Measurements from ENCODE around the gene GMEB1.
"Not testable (repeated sequence)": the region's sequence is repeated elsewhere in the genome, so short reads cannot be mapped to it uniquely, and the experiment has no call there.

The GMEB1 gene, protein sequence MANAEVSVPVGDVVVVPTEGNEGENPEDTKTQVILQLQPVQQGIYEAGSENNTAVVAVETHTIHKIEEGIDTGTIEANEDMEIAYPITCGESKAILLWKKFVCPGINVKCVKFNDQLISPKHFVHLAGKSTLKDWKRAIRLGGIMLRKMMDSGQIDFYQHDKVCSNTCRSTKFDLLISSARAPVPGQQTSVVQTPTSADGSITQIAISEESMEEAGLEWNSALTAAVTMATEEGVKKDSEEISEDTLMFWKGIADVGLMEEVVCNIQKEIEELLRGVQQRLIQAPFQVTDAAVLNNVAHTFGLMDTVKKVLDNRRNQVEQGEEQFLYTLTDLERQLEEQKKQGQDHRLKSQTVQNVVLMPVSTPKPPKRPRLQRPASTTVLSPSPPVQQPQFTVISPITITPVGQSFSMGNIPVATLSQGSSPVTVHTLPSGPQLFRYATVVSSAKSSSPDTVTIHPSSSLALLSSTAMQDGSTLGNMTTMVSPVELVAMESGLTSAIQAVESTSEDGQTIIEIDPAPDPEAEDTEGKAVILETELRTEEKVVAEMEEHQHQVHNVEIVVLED

DNA sequence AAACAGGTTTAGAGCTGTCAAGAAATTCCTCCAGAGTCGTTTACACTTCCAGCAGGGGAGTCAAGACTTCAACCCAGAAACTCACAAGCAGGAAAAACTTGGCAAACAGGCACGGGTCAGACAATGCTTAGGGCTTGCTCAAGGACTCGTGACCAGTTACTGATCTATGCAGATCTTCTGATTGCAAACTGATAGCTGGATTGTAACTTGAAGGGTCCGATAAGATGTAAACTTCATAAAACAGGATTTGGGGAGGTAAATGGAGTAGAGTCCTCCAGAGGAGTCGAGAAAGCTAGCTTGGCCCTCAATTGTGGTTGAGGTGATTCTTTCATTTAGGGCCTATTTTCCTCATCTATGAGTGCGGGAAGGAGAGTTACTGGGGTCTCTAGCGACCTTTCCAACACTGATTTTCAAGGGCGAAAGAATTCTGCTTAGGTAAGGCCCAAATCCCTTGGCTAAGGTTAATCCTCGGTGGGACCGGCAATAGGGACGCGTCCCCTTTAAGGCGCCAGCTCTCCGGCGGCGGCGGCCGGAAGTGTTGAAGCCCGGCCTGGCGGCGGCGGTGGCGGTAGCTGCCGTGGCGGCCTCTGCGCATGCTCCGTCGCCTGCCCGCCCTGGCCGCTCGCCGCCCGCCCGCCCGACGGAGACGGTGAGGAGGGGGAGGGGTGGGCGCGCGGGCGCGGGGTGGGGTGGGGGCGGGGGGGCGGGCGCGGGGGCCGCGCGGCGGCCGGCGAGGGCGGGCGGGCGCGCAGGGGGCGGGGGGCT, at the start of gene GMEB1:
Gene GMEB1 (plus strand): TSS at position 594 of the 765 bp plus-strand sequence. CDS start 14,829 bp downstream, outside the sequence.
- DNase-seq, result peak; percentile 73

DNA sequence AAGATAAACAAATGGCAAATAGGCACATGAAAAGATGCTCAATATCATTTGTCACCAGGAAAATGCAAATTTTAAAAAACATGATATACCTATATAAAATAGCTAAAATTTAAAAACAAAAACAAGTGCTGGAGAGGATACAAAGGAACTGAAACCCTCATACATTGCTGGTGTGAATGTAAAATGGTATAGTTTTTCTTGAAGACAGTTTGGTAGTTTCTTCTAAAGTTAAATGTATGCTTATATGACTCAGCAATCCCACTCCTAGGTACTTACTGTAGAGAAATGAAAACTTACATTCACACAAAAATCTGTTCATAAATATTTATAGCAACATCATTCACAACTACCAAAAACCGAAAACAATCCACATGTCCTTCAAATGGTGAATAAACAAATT, 36.9 kb upstream of the GMEB1 start:
- no peak for DNase-seq

DNA sequence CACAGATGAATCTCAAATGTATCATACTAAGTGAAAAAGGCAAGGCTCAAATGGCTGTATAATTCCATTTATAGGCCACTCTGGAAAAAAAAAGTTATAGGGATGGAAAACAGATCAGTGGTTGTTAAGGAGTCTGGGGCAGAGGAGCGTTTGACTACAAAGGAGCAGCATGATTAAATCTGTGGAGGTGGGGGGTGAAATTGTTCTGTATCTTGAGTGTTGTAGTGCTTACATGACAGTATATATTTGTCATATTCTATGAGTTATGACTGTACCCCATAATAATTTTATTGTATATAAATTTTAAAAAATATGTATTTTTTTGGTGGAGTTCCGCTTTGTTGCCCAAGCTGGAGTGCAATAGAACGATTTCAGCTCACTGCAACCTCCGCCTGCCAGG, 36.0 kb upstream of the GMEB1 start:
- no peak for DNase-seq

DNA sequence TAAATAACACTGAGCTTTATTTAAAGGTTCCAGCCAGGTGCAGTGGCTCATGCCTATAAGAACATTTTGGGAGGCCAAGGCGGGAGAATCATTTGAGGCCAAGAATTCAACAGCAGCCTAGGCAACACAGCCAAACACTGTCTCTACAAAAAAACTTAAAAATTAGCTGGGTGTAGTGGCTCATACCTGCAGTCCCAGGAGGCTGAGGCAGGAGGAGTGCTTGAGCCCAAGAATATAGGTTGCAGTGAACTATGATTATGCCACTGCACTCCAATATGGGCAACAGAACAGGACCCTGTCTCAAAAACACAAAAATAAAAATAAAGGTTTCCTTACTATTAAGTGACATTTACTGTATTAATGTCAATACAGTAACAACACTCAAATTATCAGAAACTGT, 27.8 kb upstream of the GMEB1 start:
- DNase-seq, result no peak

DNA sequence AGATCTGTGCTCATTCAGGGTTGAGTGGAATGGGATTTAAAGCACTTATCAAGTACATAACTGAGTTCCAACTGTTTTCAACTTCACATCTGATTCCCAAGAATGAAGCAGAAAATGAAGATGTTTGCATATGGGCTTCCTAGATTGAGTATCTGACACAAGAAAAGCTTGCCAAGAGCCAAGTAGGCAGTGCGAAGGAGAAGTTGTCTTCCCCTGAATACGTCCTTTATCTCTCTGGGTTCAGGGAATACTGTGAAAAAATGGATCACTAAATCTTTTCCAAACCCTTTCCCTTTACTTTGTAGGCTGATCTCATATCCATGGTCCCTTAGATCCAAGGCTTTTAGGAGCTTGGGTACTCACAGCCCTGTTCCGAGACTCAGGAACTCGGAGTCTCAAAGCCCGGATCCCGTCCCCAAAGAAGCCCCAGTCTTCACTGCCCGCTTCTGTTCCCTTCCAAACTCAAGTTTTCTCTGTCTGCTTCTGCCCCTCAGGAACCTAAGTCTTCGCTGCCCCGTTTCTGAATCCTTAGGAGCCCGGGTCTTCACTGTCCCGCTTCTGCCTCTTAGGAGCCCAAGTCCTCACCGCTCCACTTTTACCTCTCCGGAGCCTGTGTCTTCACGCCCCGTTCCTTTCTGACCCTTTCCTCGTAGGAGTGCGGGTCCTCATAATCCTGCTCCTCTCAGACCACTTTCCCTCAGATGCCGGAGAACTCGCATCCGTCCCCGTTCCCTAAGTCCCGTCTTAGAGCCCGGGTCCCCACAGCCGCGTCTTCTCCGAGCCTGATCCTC, 26.3 kb upstream of the GMEB1 start:
- DNase-seq, result no peak

DNA sequence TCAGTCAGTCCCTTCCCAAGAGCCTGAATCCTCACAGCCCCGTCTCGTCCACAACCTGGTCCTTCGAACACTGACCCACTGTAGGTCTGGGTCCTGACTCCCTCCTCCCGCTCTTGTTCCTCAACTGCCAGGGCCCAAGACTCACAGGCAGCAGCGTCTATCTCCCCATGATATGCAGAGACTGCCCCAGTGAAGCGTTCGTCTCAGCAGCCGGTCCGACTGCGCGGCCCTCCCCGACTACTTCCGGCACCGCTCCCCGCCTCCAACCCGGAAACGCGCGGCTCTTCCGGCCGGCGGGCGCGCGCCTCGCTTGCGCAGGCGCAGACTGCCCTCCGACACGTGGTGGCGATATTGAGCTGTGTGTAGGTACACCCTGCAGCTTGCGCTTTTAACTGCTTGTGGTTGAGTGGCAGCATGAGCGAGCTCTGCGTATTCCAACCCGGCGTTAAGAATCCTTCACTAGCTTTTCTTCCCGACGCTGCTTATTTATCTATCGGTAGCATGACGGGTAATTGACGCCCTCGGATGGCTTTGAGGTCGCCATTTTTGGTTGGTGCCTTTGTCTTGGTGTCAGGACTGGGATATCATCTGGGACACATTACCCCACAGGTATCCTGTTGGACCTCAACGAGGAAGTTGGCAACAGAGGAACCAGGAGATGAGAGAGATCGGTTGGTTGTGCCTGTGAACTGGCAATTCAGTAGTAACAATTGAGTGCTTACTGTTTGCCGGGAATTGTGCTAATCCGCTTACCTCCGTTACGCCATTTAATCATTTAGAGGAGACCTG, 25.5 kb upstream of the GMEB1 start, which contains the start of gene TAF12:
Gene TAF12 (minus strand): TSS at position 221 of the 789 bp plus-strand sequence. CDS start 20,986 bp downstream, outside the sequence.
- peak; percentile 92 for DNase-seq

DNA sequence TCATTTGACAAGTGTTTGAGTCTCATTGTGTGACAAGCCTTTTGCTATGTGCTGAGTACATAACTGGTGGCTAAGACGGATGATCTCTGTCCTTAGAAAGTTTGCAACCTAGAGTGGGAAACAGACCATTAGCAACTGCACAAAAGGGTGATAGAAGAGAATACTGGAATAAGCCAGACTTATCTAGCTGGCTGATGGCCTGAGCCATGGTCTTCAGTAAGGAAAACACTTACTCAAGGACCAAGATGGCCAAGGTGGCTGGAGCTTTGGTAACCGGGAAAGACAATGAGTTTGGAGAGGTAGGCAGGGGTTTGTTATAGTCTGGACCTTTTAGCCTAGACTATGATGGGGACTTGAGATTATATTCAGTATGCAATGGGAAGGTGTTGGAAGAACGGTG, 24.1 kb upstream of the GMEB1 start:
- no peak for DNase-seq

DNA sequence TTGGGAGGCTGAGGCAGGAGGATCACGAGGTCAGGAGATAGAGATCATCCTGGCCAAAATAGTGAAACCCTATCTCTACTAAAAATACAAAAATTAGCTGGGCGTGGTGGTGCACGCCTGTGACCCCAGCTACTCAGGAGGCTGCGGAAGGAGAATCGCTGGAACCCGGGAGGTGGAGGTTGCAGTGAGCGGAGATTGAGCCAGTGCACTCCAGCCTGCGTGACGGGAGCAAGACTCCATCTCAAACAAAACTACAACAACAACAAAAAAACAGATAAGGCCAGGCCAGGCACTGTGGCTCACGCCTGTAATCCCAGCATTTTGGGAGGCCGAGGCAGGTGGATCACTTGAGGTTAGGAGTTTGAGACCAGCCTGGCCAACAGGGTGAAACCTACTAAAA, 23.2 kb upstream of the GMEB1 start:
- not testable (repeated sequence) for DNase-seq

DNA sequence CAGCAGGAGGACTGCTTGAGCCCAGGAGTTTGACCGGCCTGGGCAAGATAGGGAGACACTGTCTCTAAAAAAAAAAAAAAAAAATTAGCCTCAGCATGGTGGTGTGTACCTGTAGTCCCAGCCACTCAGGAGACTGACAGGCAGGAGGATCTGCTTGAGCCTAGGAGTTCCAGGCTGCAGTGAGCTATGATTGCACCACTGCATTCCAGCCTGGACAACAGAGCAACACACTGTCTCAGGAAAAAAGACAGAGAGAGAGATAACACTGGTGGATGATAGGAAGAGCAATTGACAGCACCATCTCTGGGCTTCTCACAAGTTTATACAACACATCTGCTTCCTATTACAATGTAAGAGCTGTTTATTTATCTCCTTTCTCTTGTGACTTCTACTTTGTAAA, 22.5 kb upstream of the GMEB1 start:
- no peak for DNase-seq

DNA sequence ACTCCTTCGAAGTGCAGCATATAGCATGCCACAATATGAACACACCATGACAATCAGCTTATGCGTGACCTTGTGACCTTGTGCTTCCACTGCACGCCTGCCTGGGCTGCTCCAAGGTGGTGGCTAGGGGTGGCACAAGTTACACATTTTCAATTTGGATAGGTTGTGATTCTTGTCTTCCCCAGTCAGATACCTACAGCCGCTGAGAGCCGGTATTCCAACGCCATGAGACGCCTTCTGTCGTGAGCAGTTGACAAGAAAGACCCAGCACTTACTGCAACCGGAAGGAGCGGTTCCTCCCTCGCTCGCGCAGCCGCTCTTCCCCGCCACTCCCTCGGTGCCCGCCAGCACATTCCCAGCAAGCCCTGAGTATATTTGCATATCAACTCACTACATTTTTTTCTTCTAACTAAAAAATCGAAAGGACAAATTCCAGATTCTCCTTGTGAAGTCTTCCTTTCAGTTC, 20.5 kb upstream of the GMEB1 start:
- DNase-seq, result peak; percentile 82

DNA sequence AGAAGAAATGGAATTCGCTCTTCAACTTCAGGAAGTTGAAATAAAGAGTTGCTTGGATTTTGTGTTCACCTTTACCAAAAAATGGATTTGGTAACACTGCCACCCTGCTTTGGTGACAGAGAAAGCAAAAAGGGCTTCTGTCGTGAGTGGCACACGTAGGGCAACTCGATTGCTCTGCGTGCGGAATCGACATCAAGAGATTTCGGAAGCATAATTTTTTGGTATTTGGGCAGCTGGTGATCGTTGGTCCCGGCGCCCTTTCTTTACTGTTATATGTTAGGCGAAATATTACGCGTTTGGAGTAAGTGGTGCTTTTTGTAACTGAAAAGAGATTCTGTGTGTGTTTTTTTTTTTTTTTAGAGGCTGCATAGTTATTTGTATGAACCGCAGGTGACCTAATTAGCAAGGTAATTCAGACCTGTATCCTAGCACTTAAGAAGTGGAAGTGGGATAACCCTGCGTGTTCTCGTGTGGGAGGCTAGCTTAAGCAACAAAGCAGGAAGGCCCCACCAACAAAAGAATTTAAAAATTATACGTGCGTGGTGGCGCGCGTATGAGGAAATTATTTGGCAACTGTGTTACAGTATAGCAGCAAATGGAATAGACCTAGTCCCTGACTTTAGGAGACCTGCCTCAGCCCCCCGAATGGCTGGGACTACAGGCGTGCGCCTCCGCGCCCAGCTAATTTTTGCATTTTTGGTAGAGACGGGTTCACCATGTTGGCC, 19.9 kb upstream of the GMEB1 start, which contains the start of gene RNU11:
Gene RNU11 (plus strand): TSS at position 127 of the 725 bp plus-strand sequence.
- DNase-seq, result peak; percentile 81

DNA sequence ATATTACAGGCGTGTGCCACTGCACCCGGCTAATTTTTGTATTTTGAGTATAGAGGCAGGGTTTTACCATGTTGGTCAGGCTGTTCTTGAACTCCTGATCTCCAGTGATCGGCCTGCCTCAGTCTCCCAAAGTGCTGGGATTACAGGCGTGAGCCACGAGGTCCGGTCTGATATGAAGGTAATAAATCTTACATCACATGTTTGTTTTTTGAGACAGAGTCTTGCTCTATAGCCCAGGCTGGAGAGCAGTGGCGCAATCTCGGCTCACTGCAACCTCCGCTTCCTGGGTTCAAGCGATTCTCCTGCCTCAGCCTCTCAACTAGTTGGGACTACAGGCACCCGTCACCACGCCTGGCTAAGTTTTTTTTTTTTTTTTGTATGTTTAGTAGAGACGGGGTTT, 15.5 kb upstream of the GMEB1 start:
- not testable (repeated sequence) for DNase-seq

DNA sequence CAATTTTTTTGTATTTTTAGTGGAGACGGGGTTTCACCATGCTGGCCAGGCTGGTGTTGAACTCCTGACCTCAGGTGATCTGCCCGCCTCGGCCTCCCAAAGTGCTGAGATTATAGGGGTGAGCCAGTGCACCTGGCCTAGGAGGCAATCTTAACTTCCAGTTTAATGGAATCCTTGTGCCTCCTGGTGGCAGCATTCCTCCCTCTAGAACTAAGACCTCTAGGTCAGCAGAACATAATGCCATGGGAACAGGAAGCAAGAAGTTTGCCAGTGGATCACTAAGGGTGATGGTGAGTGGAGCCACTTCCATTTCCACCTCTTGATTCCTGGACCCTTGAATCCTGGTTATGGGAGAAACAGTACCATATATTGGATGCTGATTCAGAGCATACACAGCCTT, 14.7 kb upstream of the GMEB1 start:
- not testable (repeated sequence) for DNase-seq

DNA sequence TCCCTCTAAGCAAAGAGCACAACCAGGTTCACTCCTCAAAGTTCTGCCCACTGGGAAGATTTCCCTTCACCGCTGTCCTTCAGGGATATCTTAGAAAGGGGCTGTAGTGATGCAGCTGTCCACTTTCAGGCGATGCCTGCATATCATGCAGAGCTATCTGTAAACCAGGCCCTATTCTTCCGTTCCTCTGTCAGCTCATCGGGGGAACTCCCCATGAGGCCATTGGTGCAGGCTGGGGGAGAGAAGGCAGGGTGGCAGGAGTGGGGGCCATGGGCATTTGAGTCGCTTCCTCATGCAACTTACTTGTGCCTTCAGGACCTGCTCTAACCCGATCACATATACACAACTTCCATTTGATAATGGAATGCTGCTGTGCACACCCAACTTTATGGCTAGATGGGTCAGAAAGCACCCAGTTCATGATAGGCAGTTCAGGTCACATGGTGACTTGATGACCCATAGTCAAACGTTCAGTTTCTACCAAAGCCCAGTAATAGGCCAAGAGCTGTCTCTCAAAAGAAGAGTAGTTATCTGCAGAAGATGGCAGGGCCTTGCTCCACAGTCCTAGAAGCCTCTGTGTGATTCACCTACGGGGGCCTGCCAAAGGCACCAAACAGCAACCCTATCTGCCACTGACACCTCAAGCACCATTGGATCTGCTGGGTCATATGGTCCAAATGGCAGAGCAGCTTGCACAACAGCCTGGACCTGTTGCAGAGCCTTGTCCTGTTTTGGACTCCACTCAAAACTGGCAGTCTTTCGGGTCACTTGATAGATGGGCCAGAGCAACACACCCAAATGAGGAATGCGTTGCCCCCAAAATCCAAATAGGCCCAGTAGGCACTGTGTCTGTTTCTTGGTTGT, 12.9 kb upstream of the GMEB1 start:
- DNase-seq, result not testable (repeated sequence)

DNA sequence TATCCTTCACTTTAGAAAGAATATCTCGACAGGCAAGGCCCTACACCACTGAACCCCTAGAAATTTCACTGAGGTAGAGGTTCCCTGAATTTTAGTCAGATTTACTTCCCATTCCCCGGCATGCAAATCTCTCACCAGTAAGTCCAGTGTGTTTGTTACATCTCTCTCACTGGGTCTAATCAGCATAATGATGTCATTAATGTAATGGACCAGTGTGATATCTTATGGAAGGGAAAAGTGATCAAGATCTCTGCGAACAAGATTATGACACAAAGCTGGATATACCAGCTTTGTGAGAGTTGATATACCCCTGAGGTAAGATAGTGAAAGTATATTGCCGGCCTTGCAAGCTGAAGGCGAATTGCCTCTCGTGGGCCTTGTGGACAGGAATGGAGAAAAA, 12.2 kb upstream of the GMEB1 start:
- DNase-seq, result no peak

DNA sequence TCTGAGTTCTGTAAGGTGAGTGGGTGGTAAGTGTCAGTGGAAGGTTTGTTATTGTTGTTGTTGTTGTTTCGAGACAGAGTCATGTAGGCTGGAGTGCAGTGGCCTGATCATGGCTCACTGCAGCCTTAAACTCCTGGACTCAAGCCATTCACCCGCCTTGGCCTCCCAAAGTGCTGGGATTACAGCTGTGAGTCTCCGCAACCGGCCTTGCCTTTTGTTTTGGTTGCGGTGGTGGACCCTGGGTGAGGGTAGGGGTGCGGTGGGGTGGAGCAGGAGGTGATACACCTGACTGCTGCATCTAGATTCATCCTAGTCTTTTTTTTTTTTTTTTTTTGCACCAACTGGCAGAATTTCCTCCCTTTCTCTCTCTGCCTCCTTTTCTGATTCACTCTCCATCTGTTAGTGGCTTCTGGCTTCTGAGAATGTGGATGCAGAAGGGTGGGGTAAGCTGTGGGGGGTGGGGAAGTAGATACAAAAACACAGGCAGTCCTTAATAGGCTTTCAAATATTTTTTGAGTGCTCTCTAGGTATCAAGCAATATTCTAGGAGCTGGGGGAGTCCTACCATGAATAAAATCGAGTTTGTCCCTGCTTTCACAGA, 4.6 kb upstream of the GMEB1 start:
- DNase-seq, result no peak

DNA sequence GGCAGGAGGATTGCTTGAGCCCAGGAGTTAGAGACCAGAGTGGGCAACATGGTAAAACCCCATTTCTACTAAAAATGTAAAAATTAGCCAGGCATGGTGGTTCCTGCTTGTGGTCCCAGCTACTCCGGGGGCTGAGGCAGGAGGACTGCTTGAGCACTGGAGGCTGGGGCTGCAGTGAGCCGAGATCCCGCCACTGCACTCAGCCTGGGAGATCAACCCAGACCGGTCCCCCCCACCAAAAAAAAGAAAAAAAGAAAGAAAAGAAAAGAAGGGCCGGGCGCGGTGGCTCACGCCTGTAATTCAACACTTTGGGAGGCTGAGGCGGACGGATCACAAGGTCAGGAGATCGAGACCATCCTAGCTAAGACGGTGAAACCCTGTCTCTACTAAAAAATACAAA, 1.8 kb upstream of the GMEB1 start:
- no peak for DNase-seq

DNA sequence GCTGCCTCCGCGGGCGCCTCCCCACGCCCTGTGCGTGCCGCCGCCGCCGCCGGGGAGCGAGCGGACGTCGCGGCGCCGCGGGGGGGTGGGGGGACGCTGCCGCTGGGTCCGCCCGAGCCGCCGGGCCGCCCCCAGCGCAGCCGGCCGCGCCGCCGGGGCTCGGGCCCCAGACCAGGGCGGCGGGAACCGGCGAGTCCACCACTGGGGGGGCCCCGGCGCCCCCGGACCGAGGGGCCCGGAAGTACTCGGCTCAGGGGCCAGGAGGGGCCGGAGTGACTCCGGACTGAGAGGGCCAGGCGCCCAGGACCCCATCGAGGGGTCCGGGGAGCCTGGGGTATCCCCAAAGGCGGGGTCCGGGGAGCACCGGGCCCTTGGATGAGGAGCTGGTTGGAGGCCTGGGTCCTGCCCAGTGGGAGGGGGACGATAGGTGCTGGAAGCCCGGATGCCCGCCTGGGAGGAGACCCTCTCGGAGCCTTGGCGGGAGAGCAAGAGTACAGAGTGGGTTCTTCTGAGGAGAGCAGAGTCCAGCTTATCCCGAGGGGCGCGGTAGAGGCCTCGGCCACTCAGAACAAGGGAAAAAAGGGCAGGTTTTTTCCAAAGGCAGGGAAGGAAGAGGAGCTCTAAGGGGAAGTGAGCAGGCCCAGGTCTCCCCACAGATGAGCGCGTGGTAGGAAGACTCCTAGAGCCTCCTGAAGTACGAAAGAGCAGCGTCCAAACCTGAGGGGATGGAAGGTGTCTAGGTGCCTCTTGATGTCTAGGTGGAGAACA, 556 bp downstream of the GMEB1 start:
- DNase-seq, result peak; percentile 16

DNA sequence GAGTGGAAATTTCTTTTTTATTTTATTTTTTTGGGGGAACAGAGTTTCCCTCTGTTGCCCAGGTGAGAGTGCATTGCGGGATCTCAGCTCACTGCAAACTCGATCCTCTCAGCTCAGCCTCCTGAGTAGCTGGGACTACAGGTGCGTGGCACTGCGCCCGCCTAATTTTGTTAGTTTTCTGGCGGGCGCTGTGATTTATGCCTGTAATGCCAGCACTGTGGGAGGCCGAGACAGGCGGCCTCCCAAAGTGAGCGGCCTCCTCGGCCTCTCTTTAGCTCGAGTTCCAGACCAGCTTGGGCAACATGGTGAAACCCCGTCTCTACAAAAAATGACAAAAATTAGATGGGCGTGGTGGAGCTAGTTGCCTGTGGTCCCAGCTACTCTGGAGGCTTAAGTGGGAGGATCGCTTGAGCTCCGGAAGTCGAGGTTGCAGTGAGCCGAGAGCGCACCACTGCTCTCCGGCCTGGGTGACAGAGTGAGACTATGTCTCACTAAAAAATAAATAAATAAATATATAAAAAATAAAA, 2.7 kb downstream of the GMEB1 start:
- no peak for DNase-seq
